GM13976 (cell line): Measurements from ENCODE around the gene ZNF329.
"Not testable (repeated sequence)": the region's sequence is repeated elsewhere in the genome, so short reads cannot be mapped to it uniquely, and the experiment has no call there.

Experiments
- DNase-seq: peaks from one replicate; pipeline ENCODE4 v3.0.0; 2012; ENCODE audit warnings: low spot score
- CTCF ChIP-seq: IDR thresholded peaks from 2 replicates; pipeline ENCODE4 v1.5.1; 2012; ENCODE audit warnings: borderline replicate concordance, mild to moderate bottlenecking; ENCODE audit not compliant: insufficient read depth; ENCODE audit errors: extremely low read depth, missing control alignments, control extremely low read depth
- in situ Hi-C: fragments of 300-500 bp; cut with MboI; formaldehyde crosslinking; loops from one replicate; pipeline ENCODE4 v1.12.0; 2022; ENCODE audit warnings: low sequenced_read_pairs, mixed read lengths, inconsistent platforms; ENCODE audit not compliant: unreplicated experiment

Gene ZNF329

GRCh38 chr19:58153386-58153785, 2.8 kb upstream of the ZNF329 start:
- DNase-seq = no peak
- in situ Hi-C loops = no loop called here
- no peak for TF ChIP-seq CTCF

- in situ Hi-C loops, DNase-seq: not testable (repeated sequence)
Observed at GRCh38 chr19:58147475-58147874, 3.1 kb downstream of the ZNF329 start.

GRCh38 chr19:58145849-58146248, 4.7 kb downstream of the ZNF329 start:
- no peak for TF ChIP-seq CTCF
- in situ Hi-C loops = no loop called here
- DNase-seq = no peak

GRCh38 chr19:58134244-58134643, 16.3 kb downstream of the ZNF329 start:
- DNase-seq = no peak
- no peak for TF ChIP-seq CTCF
- in situ Hi-C loops = no loop called here

GRCh38 chr19:58129284-58129683, 21.3 kb downstream of the ZNF329 start:
- in situ Hi-C loops = no loop called here
- no peak for DNase-seq
- TF ChIP-seq CTCF = no peak

- TF ChIP-seq CTCF = no peak
- no peak for DNase-seq
- in situ Hi-C loops = no loop called here
Observed at GRCh38 chr19:58128041-58128685, 22.4 kb downstream of the ZNF329 start.

GRCh38 chr19:58123354-58123753, 27.2 kb downstream of the ZNF329 start:
- no peak for DNase-seq
- TF ChIP-seq CTCF = no peak
- in situ Hi-C loops = no loop called here
